Mesenchymal stem cell (in vitro differentiated cells and primary cell): Measurements from ENCODE around the gene HRH1.
A peak's percentile ranks its signal among the peaks of the same experiment; 100 is the strongest.

ENCODE experiments used
- DNase-seq: peaks from one replicate; pipeline ENCODE4 v3.0.0-alpha.2; 2013
- H2AFZ ChIP-seq: one replicate; pipeline ENCODE4 v1.6.1; 2013; ENCODE audit warnings: low read depth, mild to moderate bottlenecking, control low read depth, inconsistent platforms, low read length, moderate library complexity
- H2AK5ac ChIP-seq: 2 replicates; pipeline ENCODE4 v1.6.1; 2013; ENCODE audit warnings: low read length, moderate library complexity, mild to moderate bottlenecking, inconsistent platforms; ENCODE audit not compliant: severe bottlenecking
- H2BK120ac ChIP-seq: one replicate; pipeline ENCODE4 v1.6.1; 2013; ENCODE audit warnings: low read depth, mild to moderate bottlenecking, inconsistent platforms, low read length, moderate library complexity
- H2BK12ac ChIP-seq, 2 experiments: one replicate each; pipeline ENCODE4 v1.6.1; 2013; ENCODE audit warnings: inconsistent platforms in 2 of 2, low read length in 2 of 2, mild to moderate bottlenecking in 2 of 2, moderate library complexity in 2 of 2, control low read depth in 1 of 2
- H2BK15ac ChIP-seq: one replicate; pipeline ENCODE4 v1.6.1; 2013; ENCODE audit warnings: mild to moderate bottlenecking, low read depth, inconsistent platforms; ENCODE audit not compliant: poor library complexity, severe bottlenecking
- H2BK5ac ChIP-seq: 2 replicates; pipeline ENCODE4 v1.6.1; 2013; ENCODE audit warnings: low read depth, mild to moderate bottlenecking, low read length, control low read depth, inconsistent platforms; ENCODE audit not compliant: poor library complexity, severe bottlenecking
- H3K14ac ChIP-seq, 2 experiments: one replicate each; pipeline ENCODE4 v1.6.1; 2013; ENCODE audit warnings: inconsistent platforms in 2 of 2, low read length in 2 of 2, control low read depth in 1 of 2, mild to moderate bottlenecking in 1 of 2, moderate library complexity in 1 of 2
- H3K18ac ChIP-seq, 2 experiments: one replicate each; pipeline ENCODE4 v1.6.1; 2013; ENCODE audit warnings: inconsistent platforms in 2 of 2, low read length in 2 of 2, control low read depth in 1 of 2, low read depth in 1 of 2, mild to moderate bottlenecking in 1 of 2
- H3K23ac ChIP-seq, 2 experiments: one replicate each; pipeline ENCODE4 v1.6.1; 2013; ENCODE audit warnings: inconsistent platforms in 2 of 2, low read length in 2 of 2, mild to moderate bottlenecking in 2 of 2, moderate library complexity in 2 of 2, control low read depth in 1 of 2
- H3K27ac ChIP-seq: 2 replicates; pipeline ENCODE4 v1.5.1; 2013; ENCODE audit warnings: mild to moderate bottlenecking, moderate library complexity, low read length, control low read depth, inconsistent platforms; ENCODE audit not compliant: poor library complexity, severe bottlenecking
- H3K27me3 ChIP-seq, 2 experiments: 2 replicates each; pipeline versions ENCODE4 v1.6.1 to v1.7.0; 2013; ENCODE audit warnings: low read length in 2 of 2, mild to moderate bottlenecking in 2 of 2, moderate library complexity in 2 of 2, control low read depth in 1 of 2, inconsistent platforms in 1 of 2; ENCODE audit not compliant: control insufficient read depth in 1 of 2, insufficient read depth in 1 of 2
- H3K36me3 ChIP-seq, 2 experiments: 2 replicates each; pipeline versions ENCODE4 v1.6.1 to v1.7.0; 2013; ENCODE audit warnings: low read length in 2 of 2, control low read depth in 1 of 2, inconsistent platforms in 1 of 2, low read depth in 1 of 2, mild to moderate bottlenecking in 1 of 2; ENCODE audit not compliant: insufficient read depth in 2 of 2, control insufficient read depth in 1 of 2
- H3K4ac ChIP-seq, 2 experiments: one replicate each; pipeline ENCODE4 v1.6.1; 2013; ENCODE audit warnings: inconsistent platforms in 2 of 2, low read length in 2 of 2, mild to moderate bottlenecking in 2 of 2, moderate library complexity in 2 of 2, control low read depth in 1 of 2, low read depth in 1 of 2
- H3K4me1 ChIP-seq: 2 replicates; pipeline ENCODE4 v1.6.1; 2013; ENCODE audit warnings: low read depth, low read length, control low read depth; ENCODE audit not compliant: control insufficient read depth, insufficient read depth
- H3K4me2 ChIP-seq: 2 replicates; pipeline ENCODE4 v1.6.1; 2013; ENCODE audit warnings: low read length, mild to moderate bottlenecking, inconsistent platforms; ENCODE audit not compliant: poor library complexity, severe bottlenecking
- H3K4me3 ChIP-seq, 2 experiments: 2 replicates each; pipeline versions ENCODE4 v1.5.1 to v1.7.0; 2013; ENCODE audit warnings: low read length in 2 of 2, mild to moderate bottlenecking in 2 of 2, control low read depth in 1 of 2, low read depth in 1 of 2; ENCODE audit not compliant: insufficient read depth in 1 of 2
- H3K79me1 ChIP-seq: replicated peaks from 2 replicates; pipeline ENCODE4 v1.6.1; 2013; ENCODE audit warnings: mild to moderate bottlenecking, control low read depth, low read length, inconsistent platforms; ENCODE audit not compliant: poor library complexity, severe bottlenecking
- H3K9ac ChIP-seq: 2 replicates; pipeline ENCODE4 v1.7.0; 2013; ENCODE audit warnings: mild to moderate bottlenecking, low read length, moderate library complexity
- H3K9me3 ChIP-seq: 2 replicates; pipeline ENCODE4 v1.7.0; 2013; ENCODE audit warnings: mild to moderate bottlenecking, low read length; ENCODE audit not compliant: control insufficient read depth
- H4K8ac ChIP-seq: one replicate; pipeline ENCODE4 v1.6.1; 2013; ENCODE audit warnings: inconsistent platforms, mild to moderate bottlenecking, low read length, moderate library complexity
- H4K91ac ChIP-seq: one replicate; pipeline ENCODE4 v1.6.1; 2013; ENCODE audit warnings: mild to moderate bottlenecking, low read length, inconsistent platforms
- whole genome bisulfite sequencing: methylation state at CpG from one replicate; pipeline ENCODE4 v1.1.7; 2013; ENCODE audit warnings: mixed read lengths; 5-methylcytosine and 5-hydroxymethylcytosine counted together

The HRH1 gene

GRCh38 chr3:11290743-11291680 lies 136.7 kb downstream of the HRH1 start:
- no peak overlapping the region for H3K23ac ChIP-seq
- no peak overlapping the region for H3K4me2 ChIP-seq
- H3K18ac ChIP-seq = peak overlapping the region in 1 of 2 experiments; percentile 79
- no peaks in the 10 kb centered on the region for H3K9me3 ChIP-seq
- no peak overlapping the region for H4K8ac ChIP-seq
- 32% methylated on average over 8 of the region's 11 CpGs for WGBS
- peak overlapping the region; percentile 42 for H2BK120ac ChIP-seq
- peaks cover 0 to under 1% of the 10 kb centered on the region in 2 experiments for H3K36me3 ChIP-seq
- no peak overlapping the region for H2BK5ac ChIP-seq
- H3K4me1 ChIP-seq = peaks cover 22% of the 10 kb centered on the region
- H3K4me3 ChIP-seq = no peak overlapping the region
- H3K27me3 ChIP-seq = no peaks in the 10 kb centered on the region
- peak; percentile 85 for DNase-seq
- peak overlapping the region in 1 of 2 experiments; percentile 7 for H3K4ac ChIP-seq
- no peak overlapping the region for H2AFZ ChIP-seq
- H3K27ac ChIP-seq = peak overlapping the region; percentile 92
- peaks cover 12% of the 10 kb centered on the region for H3K79me1 ChIP-seq
- peak overlapping the region; percentile 18 for H2AK5ac ChIP-seq
- no peak overlapping the region for H2BK15ac ChIP-seq
- H3K14ac ChIP-seq = no peak overlapping the region
- no peak overlapping the region for H4K91ac ChIP-seq
- peak overlapping the region; percentile 38 for H3K9ac ChIP-seq
- H2BK12ac ChIP-seq = no peak overlapping the region

GRCh38 chr3:11291808-11292207 lies 137.5 kb downstream of the HRH1 start:
- Histone ChIP-seq H3K23ac (no peak overlapping the region), H2AK5ac (peak overlapping the region; percentile 5), H3K14ac (no peak overlapping the region), H2AFZ (no peak overlapping the region), H3K4ac (no peak overlapping the region), H3K18ac (peak overlapping the region in 1 of 2 experiments; percentile 13), H2BK12ac (peak overlapping the region in 1 of 2 experiments; percentile 8), H3K27ac (no peak overlapping the region), H3K9ac (peak overlapping the region; percentile 0), H4K91ac (no peak overlapping the region), H3K79me1 (peaks cover 19% of the 10 kb centered on the region), H3K4me3 (no peak overlapping the region), H3K9me3 (no peaks in the 10 kb centered on the region), H2BK5ac (no peak overlapping the region), H2BK15ac (no peak overlapping the region), H3K27me3 (no peaks in the 10 kb centered on the region), H2BK120ac (no peak overlapping the region), H3K4me1 (peaks cover 19% of the 10 kb centered on the region), H3K4me2 (no peak overlapping the region), H3K36me3 (no peaks in the 10 kb centered on the region), H4K8ac (no peak overlapping the region)
- DNase-seq = no peak
- 92% methylated on average over 4 of the region's 5 CpGs for WGBS

- no peak overlapping the region for H3K27ac ChIP-seq
- no peaks in the 10 kb centered on the region for H3K27me3 ChIP-seq
- H3K4me1 ChIP-seq = no peaks in the 10 kb centered on the region
- no peaks in the 10 kb centered on the region for H3K9me3 ChIP-seq
- H2BK120ac ChIP-seq = no peak overlapping the region
- H2AFZ ChIP-seq = no peak overlapping the region
- H3K9ac ChIP-seq = no peak overlapping the region
- H3K18ac ChIP-seq = peak overlapping the region in 1 of 2 experiments; percentile 39
- DNase-seq = no peak
- H4K91ac ChIP-seq = no peak overlapping the region
- H2AK5ac ChIP-seq = no peak overlapping the region
- H3K14ac ChIP-seq = no peak overlapping the region
- no peak overlapping the region for H2BK15ac ChIP-seq
- H3K4me2 ChIP-seq = no peak overlapping the region
- peaks cover 28% of the 10 kb centered on the region for H3K79me1 ChIP-seq
- no peak overlapping the region for H2BK12ac ChIP-seq
- no peak overlapping the region for H4K8ac ChIP-seq
- no peak overlapping the region for H3K4ac ChIP-seq
- no peak overlapping the region for H3K23ac ChIP-seq
- no peak overlapping the region for H3K4me3 ChIP-seq
- H2BK5ac ChIP-seq = no peak overlapping the region
- H3K36me3 ChIP-seq = peaks cover 10 to 42% of the 10 kb centered on the region in 2 experiments
- 97% methylated on average over 4 of the region's 4 CpGs for WGBS
These were observed 142.8 kb downstream of the HRH1 start for GRCh38 chr3:11297126-11297525.

- Histone ChIP-seq H2BK5ac (no peak overlapping the region), H2AK5ac (no peak overlapping the region), H2BK120ac (no peak overlapping the region), H4K8ac (no peak overlapping the region), H2AFZ (no peak overlapping the region), H3K27ac (no peak overlapping the region), H3K23ac (no peak overlapping the region), H3K4me3 (no peak overlapping the region), H3K4me1 (peaks cover 1% of the 10 kb centered on the region), H3K4ac (no peak overlapping the region), H3K18ac (no peak overlapping the region), H2BK15ac (no peak overlapping the region), H3K4me2 (no peak overlapping the region), H2BK12ac (no peak overlapping the region), H3K9me3 (no peaks in the 10 kb centered on the region), H4K91ac (no peak overlapping the region), H3K9ac (no peak overlapping the region), H3K79me1 (peaks cover 27% of the 10 kb centered on the region), H3K27me3 (no peaks in the 10 kb centered on the region), H3K14ac (no peak overlapping the region), H3K36me3 (peaks cover 14 to 69% of the 10 kb centered on the region in 2 experiments)
- DNase-seq = peak; percentile 81
- 94% methylated on average over 3 of the region's 3 CpGs for WGBS
These were observed 146.7 kb downstream of the HRH1 start for GRCh38 chr3:11300970-11301369.
